ENCODE measurements around the gene RNU1-3.
"Not testable (repeated sequence)": the region's sequence is repeated elsewhere in the genome, so short reads cannot be mapped to it uniquely, and the experiment has no call there.

DNA sequence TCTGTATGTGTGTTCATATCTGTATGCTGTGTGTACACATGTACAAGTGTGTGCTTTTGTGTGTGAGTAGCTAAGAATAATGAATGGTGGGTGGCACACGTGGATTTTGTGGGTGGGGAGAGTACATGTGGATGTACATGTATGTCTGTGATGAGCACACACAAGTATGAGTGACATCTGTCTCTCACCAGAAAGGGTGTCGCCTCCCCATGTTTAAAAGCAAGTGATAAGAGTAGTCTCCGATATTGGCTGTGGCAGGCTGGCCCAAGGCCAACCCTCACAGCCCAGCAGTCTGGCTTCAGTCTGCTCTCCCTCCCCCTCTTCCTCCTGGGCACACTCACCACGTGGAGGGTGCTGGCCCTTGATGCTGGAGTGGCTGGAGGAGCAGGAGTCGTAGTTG is 36.9 kb upstream of the RNU1-3 start:
- not testable (repeated sequence) for TF ChIP-seq CTCF, EP300, POLR2A, POLR2AphosphoS5 (IDR thresholded peaks at IDR 0.05)
